Measurements from ENCODE around the gene OR6K2.

Gene OR6K2

GRCh38 chr1:158687037-158687436 lies 13.4 kb downstream of the OR6K2 start:
- DNase-seq, result no peak
- intact Hi-C loops (cut with DNase I), result no loop called here

- DNase-seq, result no peak
- intact Hi-C loops (cut with DNase I), result no loop called here
These were observed 14.1 kb downstream of the OR6K2 start, which contains the start of gene SPTA1 for GRCh38 chr1:158686111-158687009. Gene SPTA1 (minus strand): TSS chr1:158686715. CDS start chr1:158686517, 198 bp downstream.

GRCh38 chr1:158685085-158685484 lies 15.4 kb downstream of the OR6K2 start:
- intact Hi-C loops (cut with DNase I), result no loop called here
- no peak for DNase-seq

GRCh38 chr1:158681606-158682005 lies 18.8 kb downstream of the OR6K2 start:
- intact Hi-C loops (cut with DNase I), result no loop called here
- no peak for DNase-seq

GRCh38 chr1:158679289-158679688 lies 21.2 kb downstream of the OR6K2 start:
- DNase-seq, result no peak
- intact Hi-C loops (cut with DNase I), result no loop called here

GRCh38 chr1:158675563-158676323 lies 24.7 kb downstream of the OR6K2 start:
- intact Hi-C loops (cut with DNase I), result no loop called here

GRCh38 chr1:158674302-158674701 lies 26.1 kb downstream of the OR6K2 start:
- intact Hi-C loops (cut with DNase I), result no loop called here
- DNase-seq, result no peak

More at GRCh38 chr1:158675563-158676323, 24.7 kb downstream of the OR6K2 start:
- DNase-seq, result no peak

GRCh38 chr1:158666037-158666436 lies 34.4 kb downstream of the OR6K2 start:
- intact Hi-C loops (cut with DNase I), result no loop called here
- DNase-seq, result no peak

- intact Hi-C loops (cut with DNase I), result no loop called here
- DNase-seq, result no peak
These were observed 45.9 kb downstream of the OR6K2 start for GRCh38 chr1:158654571-158654970.

GRCh38 chr1:158654086-158654485 lies 46.4 kb downstream of the OR6K2 start:
- intact Hi-C loops (cut with DNase I), result no loop called here
- DNase-seq, result no peak

GRCh38 chr1:158652721-158653334 lies 47.6 kb downstream of the OR6K2 start:
- no peak for DNase-seq
- intact Hi-C loops (cut with DNase I), result no loop called here
